Natural killer cell (primary cell): ENCODE data around the gene SLC36A4. TPM values are rescaled to one million over a fixed set of nuclear protein-coding genes. Genes with fewer than 3 reads are reported as not detected.
"Not testable (repeated sequence)": the region's sequence is repeated elsewhere in the genome, so short reads cannot be mapped to it uniquely, and the experiment has no call there.

Experiments
- ATAC-seq, 3 donors: fragments of 150-1000 bp in 2 of 3; fragments of 200-7000 bp in 1 of 3; cut with Tn5 transposase; 1 replicate in 1 of 3; 2 replicates in 2 of 3; pipeline ENCODE4 v1.10.0; 2021; ENCODE audit warnings: mild to moderate bottlenecking in 2 of 3, moderate library complexity in 2 of 3
- DNase-seq, 2 donors: peaks; one replicate each; pipeline versions ENCODE4 v3.0.0 to v3.0.0-alpha.2; 2013 to 2021; ENCODE audit warnings: mixed read lengths in 1 of 2
- H3K27ac ChIP-seq: one replicate; pipeline ENCODE4 v1.5.1; 2013; ENCODE audit warnings: mild to moderate bottlenecking, low read length
- H3K27me3 ChIP-seq: one replicate; pipeline ENCODE4 v1.6.1; 2013; ENCODE audit warnings: low read length; ENCODE audit not compliant: control insufficient read depth, insufficient read depth
- H3K36me3 ChIP-seq: one replicate; pipeline ENCODE4 v1.6.1; 2013; ENCODE audit warnings: low read length; ENCODE audit not compliant: control insufficient read depth, insufficient read depth
- H3K4me1 ChIP-seq: one replicate; pipeline ENCODE4 v1.6.1; 2013; ENCODE audit warnings: low read length; ENCODE audit not compliant: control insufficient read depth, insufficient read depth
- H3K4me3 ChIP-seq: one replicate; pipeline ENCODE4 v1.5.1; 2013; ENCODE audit warnings: low read length
- H3K9me3 ChIP-seq: one replicate; pipeline ENCODE4 v1.6.1; 2013; ENCODE audit warnings: low read length; ENCODE audit not compliant: control insufficient read depth, insufficient read depth
- H3K27ac Mint-ChIP-seq, 2 donors: one replicate each; pipeline ENCODE4 v1.8.0; 2022; ENCODE audit warnings: mild to moderate bottlenecking in 2 of 2, mixed read lengths in 2 of 2, moderate library complexity in 1 of 2
- H3K27me3 Mint-ChIP-seq, 2 donors: one replicate each; pipeline ENCODE4 v1.8.0; 2022; ENCODE audit warnings: low read depth in 2 of 2, mixed read lengths in 2 of 2
- H3K36me3 Mint-ChIP-seq: one replicate; pipeline ENCODE4 v1.8.0; 2022; ENCODE audit warnings: mixed read lengths
- H3K4me1 Mint-ChIP-seq, 2 donors: one replicate each; pipeline ENCODE4 v1.8.0; 2022; ENCODE audit warnings: mixed read lengths in 2 of 2
- H3K4me3 Mint-ChIP-seq: one replicate; pipeline ENCODE4 v1.8.0; 2022; ENCODE audit warnings: mild to moderate bottlenecking, moderate library complexity, mixed read lengths
- H3K9me3 Mint-ChIP-seq, 2 donors: one replicate each; pipeline ENCODE4 v1.8.0; 2022; ENCODE audit warnings: mixed read lengths in 2 of 2
- WGBS: methylation state at CpG from one replicate; pipeline ENCODE4 v1.1.7; 2013; ENCODE audit warnings: missing lambda C conversion rate; ENCODE audit not compliant: insufficient coverage; 5-methylcytosine and 5-hydroxymethylcytosine counted together
- intact Hi-C: fragments of 100-400 bp; cut with micrococcal nuclease; formaldehyde crosslinking; loops from one replicate; pipeline ENCODE4 v1.14.2; 2022
- total RNA-seq, 4 donors: library from RNA; stranded (reverse); fragments of 120-200 nt in 1 of 4; gene quantifications; one replicate each; pipeline versions ENCODE4 v1.2.3 to v1.2.4, GENCODE V29; 2013 to 2022
- TF ChIP-seq, protein P1 (sequence below): fragments of 200-600 bp; IDR thresholded peaks from one replicate; pipeline ENCODE4 v1.8.0; 2022; ENCODE audit warnings: antibody characterized with exemption

The SLC36A4 gene
- total RNA-seq, 3 donors from 2014 or later (not counting 1 experiment from before 2014, with no cell fraction given), result 14.2 to 17.0 (median 14.6) TPM

DNA sequence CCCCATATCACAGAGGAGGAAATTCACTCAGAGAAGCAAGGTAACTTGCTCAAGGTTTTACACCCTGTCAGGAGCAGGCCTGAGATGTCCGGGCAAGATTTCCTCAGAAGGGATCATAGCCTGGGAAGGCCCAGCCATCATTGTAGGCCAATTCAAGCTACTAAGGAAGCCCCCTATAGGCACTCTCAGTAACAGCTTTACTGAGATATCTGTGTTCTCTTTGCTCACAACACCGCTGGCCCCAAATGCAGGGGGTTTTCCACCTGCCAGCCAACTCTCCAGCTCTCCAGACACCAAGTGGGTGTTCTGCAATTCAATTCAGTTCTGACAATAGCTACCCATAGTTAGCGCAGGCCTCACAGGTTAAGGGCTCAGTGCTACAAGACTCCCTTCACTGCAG lies 84.0 kb downstream of the SLC36A4 start:
- Histone ChIP-seq H3K27ac (no peak overlapping the region), H3K9me3 (no peaks in the 10 kb centered on the region), H3K36me3 (no peaks in the 10 kb centered on the region), H3K27me3 (no peaks in the 10 kb centered on the region), H3K4me1 (no peaks in the 10 kb centered on the region), H3K4me3 (no peak overlapping the region)
- DNase-seq, result no peak
- TF ChIP-seq, protein P1, sequence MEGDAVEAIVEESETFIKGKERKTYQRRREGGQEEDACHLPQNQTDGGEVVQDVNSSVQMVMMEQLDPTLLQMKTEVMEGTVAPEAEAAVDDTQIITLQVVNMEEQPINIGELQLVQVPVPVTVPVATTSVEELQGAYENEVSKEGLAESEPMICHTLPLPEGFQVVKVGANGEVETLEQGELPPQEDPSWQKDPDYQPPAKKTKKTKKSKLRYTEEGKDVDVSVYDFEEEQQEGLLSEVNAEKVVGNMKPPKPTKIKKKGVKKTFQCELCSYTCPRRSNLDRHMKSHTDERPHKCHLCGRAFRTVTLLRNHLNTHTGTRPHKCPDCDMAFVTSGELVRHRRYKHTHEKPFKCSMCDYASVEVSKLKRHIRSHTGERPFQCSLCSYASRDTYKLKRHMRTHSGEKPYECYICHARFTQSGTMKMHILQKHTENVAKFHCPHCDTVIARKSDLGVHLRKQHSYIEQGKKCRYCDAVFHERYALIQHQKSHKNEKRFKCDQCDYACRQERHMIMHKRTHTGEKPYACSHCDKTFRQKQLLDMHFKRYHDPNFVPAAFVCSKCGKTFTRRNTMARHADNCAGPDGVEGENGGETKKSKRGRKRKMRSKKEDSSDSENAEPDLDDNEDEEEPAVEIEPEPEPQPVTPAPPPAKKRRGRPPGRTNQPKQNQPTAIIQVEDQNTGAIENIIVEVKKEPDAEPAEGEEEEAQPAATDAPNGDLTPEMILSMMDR, result no peak
- H3K27me3 Mint-ChIP-seq, result peaks cover 4 to 12% of the 10 kb centered on the region in 2 donors
- H3K9me3 Mint-ChIP-seq, result peaks cover 3 to 10% of the 10 kb centered on the region in 2 donors
- ATAC-seq, result no peak
- H3K27ac Mint-ChIP-seq, result no peak overlapping the region
- intact Hi-C loops, result no loop called here
- no peak overlapping the region for H3K4me3 Mint-ChIP-seq
- H3K4me1 Mint-ChIP-seq, result no peaks in the 10 kb centered on the region
- H3K36me3 Mint-ChIP-seq, result no peaks in the 10 kb centered on the region
- 76% methylated on average over 3 of the region's 3 CpGs for WGBS

DNA sequence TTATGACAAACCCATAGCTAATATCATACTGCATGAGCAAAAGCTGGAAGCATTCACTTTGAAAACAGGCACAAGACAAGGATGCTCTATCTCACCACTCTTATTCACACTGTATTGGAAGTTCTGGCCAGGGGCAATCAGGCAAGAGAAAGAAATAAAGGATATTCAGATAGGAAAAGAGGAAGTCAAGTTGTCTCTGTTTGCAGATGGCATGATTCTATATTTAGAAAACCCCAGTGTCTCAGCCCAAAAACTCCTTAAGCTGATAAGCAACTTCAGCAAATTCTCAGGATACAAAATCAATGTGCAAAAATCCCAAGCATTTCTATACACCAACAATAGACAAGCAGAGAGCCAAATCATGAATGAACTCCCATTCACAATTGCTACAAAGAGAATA lies 86.6 kb downstream of the SLC36A4 start:
- ATAC-seq, H3K9me3 ChIP-seq, DNase-seq, H3K27ac ChIP-seq, H3K27me3 Mint-ChIP-seq, H3K27me3 ChIP-seq, H3K36me3 ChIP-seq, intact Hi-C loops, H3K4me3 ChIP-seq, H3K4me1 Mint-ChIP-seq, H3K9me3 Mint-ChIP-seq, H3K36me3 Mint-ChIP-seq, H3K4me3 Mint-ChIP-seq, H3K4me1 ChIP-seq, H3K27ac Mint-ChIP-seq: not testable (repeated sequence)

DNA sequence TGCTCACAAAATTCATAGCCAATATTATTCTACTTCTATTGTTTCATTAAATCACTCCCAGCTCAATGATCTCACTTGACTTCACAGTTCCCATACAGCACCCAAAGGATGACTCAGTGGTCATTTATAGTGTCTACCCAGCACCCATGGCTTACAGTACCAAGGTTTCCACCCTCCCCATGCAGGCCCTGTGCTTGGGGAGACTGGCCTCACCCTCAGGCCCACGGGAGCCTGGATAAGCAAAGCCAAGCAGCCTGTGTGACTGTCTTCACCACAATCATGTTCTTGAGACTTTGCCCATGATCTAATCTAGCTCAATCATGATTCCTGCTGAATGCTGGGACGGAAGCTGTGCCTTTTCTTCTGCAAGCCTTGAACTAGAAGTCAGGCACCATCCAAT lies 97.6 kb downstream of the SLC36A4 start:
- Histone ChIP-seq H3K9me3 (no peaks in the 10 kb centered on the region), H3K27me3 (no peaks in the 10 kb centered on the region), H3K27ac (no peak overlapping the region), H3K4me3 (no peak overlapping the region), H3K36me3 (no peaks in the 10 kb centered on the region), H3K4me1 (no peaks in the 10 kb centered on the region)
- intact Hi-C loops, result no loop called here
- no peak for DNase-seq
- H3K27ac Mint-ChIP-seq, result no peak overlapping the region
- H3K9me3 Mint-ChIP-seq, result peaks cover 10 to 13% of the 10 kb centered on the region in 2 donors
- H3K27me3 Mint-ChIP-seq, result peaks cover 0 to 3% of the 10 kb centered on the region in 2 donors
- ATAC-seq, result no peak
- TF ChIP-seq, protein P1, result no peak
- no peaks in the 10 kb centered on the region for H3K36me3 Mint-ChIP-seq
- no peaks in the 10 kb centered on the region for H3K4me1 Mint-ChIP-seq
- no peak overlapping the region for H3K4me3 Mint-ChIP-seq
- 68% methylated on average over 2 of the region's 2 CpGs for whole genome bisulfite sequencing

DNA sequence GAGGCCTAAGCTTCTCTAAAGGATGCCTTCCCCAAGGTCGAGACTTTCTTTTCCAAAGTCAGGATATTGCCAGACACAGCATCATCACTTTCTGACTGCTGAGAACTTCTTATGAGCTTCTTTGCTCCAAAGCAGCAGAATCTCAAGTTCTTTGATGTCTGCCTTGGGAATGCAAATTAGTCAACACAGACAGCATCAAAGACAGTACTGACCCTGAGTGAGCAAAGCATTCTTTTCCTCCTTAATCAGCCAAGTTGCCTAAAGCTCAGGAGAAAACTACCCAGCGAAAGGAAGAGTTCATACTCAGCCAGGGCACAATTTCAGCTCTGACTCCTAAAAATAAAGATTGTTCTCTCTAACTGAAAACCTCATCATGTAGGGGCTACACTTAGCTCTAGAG lies 98.0 kb downstream of the SLC36A4 start:
- Histone ChIP-seq H3K9me3 (no peaks in the 10 kb centered on the region), H3K27me3 (no peaks in the 10 kb centered on the region), H3K4me3 (no peak overlapping the region), H3K4me1 (no peaks in the 10 kb centered on the region), H3K27ac (no peak overlapping the region), H3K36me3 (no peaks in the 10 kb centered on the region)
- Mint-ChIP-seq H3K36me3 (no peaks in the 10 kb centered on the region), H3K4me3 (no peak overlapping the region), H3K27me3 (peaks cover 0 to 3% of the 10 kb centered on the region in 2 donors), H3K27ac (no peak overlapping the region), H3K9me3 (peaks cover 10 to 14% of the 10 kb centered on the region in 2 donors), H3K4me1 (no peaks in the 10 kb centered on the region)
- no peak for ATAC-seq
- intact Hi-C loops, result no loop called here
- TF ChIP-seq, protein P1, result no peak
- 69% methylated on average over 2 of the region's 2 CpGs for WGBS
- DNase-seq, result no peak

Other genes starting within 250 kb of the SLC36A4 start
- not detected for gene MTNR1B, start 228.3 kb downstream of the SLC36A4 start, total RNA-seq
- not detected for gene DEUP1, start 132.8 kb upstream of the SLC36A4 start, total RNA-seq